DOHH2 (cell line): ENCODE results near the gene TMEM263.

Source experiments
- EZH2phosphoT487 ChIP-seq: fragments of 200-600 bp; sonication (generic); IDR thresholded peaks from 2 replicates; pipeline ENCODE4 v1.6.1; 2017; ENCODE audit warnings: borderline replicate concordance, mild to moderate bottlenecking, antibody characterized with exemption, low read length, moderate library complexity, mixed read lengths
- TF ChIP-seq, protein P1 (sequence below): fragments of 200-600 bp; sonication (generic); IDR thresholded peaks from one replicate; pipeline ENCODE4 v1.5.1; 2014; ENCODE audit warnings: antibody characterized with exemption, mild to moderate bottlenecking, low read depth, low read length; ENCODE audit not compliant: poor library complexity, severe bottlenecking

DNA sequence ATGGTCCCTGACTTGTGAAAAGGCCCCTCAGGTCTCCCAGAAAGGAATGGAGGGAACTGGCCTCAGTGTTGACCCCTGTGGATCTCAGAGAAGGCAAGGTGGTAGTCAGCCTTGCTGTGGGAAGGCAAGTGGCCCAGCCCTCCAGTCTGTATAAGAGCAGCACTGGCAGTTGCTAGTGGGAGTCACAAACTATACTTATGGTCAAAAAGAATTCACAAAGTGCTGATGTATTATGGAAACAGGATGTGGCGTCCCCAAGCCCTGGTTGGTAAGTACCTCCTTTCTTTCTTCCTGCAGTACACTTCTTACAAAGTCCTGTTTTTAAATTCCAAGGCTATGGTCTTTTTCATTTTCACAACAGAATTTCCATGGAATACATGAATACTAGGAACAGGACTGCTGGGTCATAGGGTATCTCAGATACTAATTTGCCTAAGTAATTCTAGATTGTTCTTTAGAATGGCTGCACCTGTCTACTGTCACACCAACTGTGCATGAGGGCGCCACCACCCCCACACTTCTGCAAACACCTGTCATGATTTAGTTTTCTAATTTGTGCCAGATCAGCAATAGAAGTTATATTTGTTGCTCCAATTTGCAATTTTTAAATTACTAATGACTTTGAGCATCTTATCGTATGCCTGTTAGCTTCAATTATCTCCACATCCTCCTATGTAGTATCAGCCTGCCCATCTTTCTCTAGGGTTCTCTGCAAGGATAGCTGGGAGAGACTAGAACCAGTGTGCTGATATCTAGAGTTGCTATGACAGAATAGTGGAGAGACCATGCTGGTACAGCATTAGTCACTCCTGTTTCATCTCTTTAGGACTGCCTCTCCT is 40.7 kb upstream of the TMEM263 start:
- no peak for TF ChIP-seq EZH2phosphoT487
- TF ChIP-seq, protein P1, sequence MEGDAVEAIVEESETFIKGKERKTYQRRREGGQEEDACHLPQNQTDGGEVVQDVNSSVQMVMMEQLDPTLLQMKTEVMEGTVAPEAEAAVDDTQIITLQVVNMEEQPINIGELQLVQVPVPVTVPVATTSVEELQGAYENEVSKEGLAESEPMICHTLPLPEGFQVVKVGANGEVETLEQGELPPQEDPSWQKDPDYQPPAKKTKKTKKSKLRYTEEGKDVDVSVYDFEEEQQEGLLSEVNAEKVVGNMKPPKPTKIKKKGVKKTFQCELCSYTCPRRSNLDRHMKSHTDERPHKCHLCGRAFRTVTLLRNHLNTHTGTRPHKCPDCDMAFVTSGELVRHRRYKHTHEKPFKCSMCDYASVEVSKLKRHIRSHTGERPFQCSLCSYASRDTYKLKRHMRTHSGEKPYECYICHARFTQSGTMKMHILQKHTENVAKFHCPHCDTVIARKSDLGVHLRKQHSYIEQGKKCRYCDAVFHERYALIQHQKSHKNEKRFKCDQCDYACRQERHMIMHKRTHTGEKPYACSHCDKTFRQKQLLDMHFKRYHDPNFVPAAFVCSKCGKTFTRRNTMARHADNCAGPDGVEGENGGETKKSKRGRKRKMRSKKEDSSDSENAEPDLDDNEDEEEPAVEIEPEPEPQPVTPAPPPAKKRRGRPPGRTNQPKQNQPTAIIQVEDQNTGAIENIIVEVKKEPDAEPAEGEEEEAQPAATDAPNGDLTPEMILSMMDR, result no peak
